Neural cell (in vitro differentiated cells): ENCODE data around the gene GPI. TPM values are rescaled to one million over a fixed set of nuclear protein-coding genes. Genes with fewer than 3 reads are reported as not detected.

Experiments used
- H2AFZ ChIP-seq: fragments of 200-600, 300-800 bp; sonication (generic), shearing (Covaris generic); 2 replicates; pipeline ENCODE4 v1.6.0; 2014; ENCODE audit warnings: low read depth, mild to moderate bottlenecking, antibody characterized with exemption, low read length, moderate library complexity
- H3F3A ChIP-seq: fragments of 200-600 bp; shearing (Covaris generic); 2 replicates; pipeline ENCODE4 v1.6.1; 2016; ENCODE audit warnings: mild to moderate bottlenecking, moderate library complexity, mixed read lengths, antibody characterized with exemption, low read length; ENCODE audit not compliant: insufficient read depth, poor library complexity, severe bottlenecking
- H3K27ac ChIP-seq: fragments of 200-600, 300-800 bp; sonication (generic), shearing (Covaris generic); 2 replicates; pipeline ENCODE4 v1.5.1; 2014; ENCODE audit warnings: mild to moderate bottlenecking, low read length, moderate library complexity
- H3K27me3 ChIP-seq: fragments of 300-800, 200-600 bp; sonication (generic), shearing (Covaris generic); 2 replicates; pipeline ENCODE4 v1.6.0; 2014; ENCODE audit warnings: mild to moderate bottlenecking, low read depth, low read length, moderate library complexity; ENCODE audit not compliant: insufficient read depth
- H3K36me3 ChIP-seq: fragments of 300-800, 200-600 bp; sonication (generic), shearing (Covaris generic); 2 replicates; pipeline ENCODE4 v1.5.1; 2014; ENCODE audit warnings: mild to moderate bottlenecking, antibody characterized with exemption, low read length, moderate library complexity; ENCODE audit not compliant: insufficient read depth
- H3K4me2 ChIP-seq: fragments of 300-800, 200-600 bp; sonication (generic), shearing (Covaris generic); 2 replicates; pipeline ENCODE4 v1.6.0; 2014; ENCODE audit warnings: mild to moderate bottlenecking, low read length
- H3K4me3 ChIP-seq: fragments of 300-800, 200-600 bp; sonication (generic), shearing (Covaris generic); 2 replicates; pipeline ENCODE4 v1.5.1; 2014; ENCODE audit warnings: mild to moderate bottlenecking, low read length, moderate library complexity
- H3K79me2 ChIP-seq: fragments of 200-600 bp; shearing (Covaris generic); replicated peaks from 2 replicates; pipeline ENCODE4 v1.6.0; 2014; ENCODE audit warnings: mild to moderate bottlenecking, low read length, moderate library complexity; ENCODE audit not compliant: insufficient read depth
- H3K9ac ChIP-seq: fragments of 300-800, 200-600 bp; sonication (generic), shearing (Covaris generic); 2 replicates; pipeline ENCODE4 v1.6.1; 2016; ENCODE audit warnings: mild to moderate bottlenecking, low read length, mixed read lengths
- H3K9me2 ChIP-seq: fragments of 200-600 bp; shearing (Covaris generic); 2 replicates; pipeline ENCODE4 v1.6.1; 2016; ENCODE audit warnings: mild to moderate bottlenecking, low read length, mixed read lengths; ENCODE audit not compliant: insufficient read depth
- H3K9me3 ChIP-seq: fragments of 200-600, 300-800 bp; sonication (generic), shearing (Covaris generic); 2 replicates; pipeline ENCODE4 v1.6.1; 2016; ENCODE audit warnings: mild to moderate bottlenecking, mixed run types, low read length, moderate library complexity, mixed read lengths
- H4K20me1 ChIP-seq: fragments of 200-600 bp; shearing (Covaris generic); 2 replicates; pipeline ENCODE4 v1.6.1; 2016; ENCODE audit warnings: mild to moderate bottlenecking, mixed run types; ENCODE audit not compliant: insufficient read depth
- EP300 ChIP-seq: fragments of 450-650 bp; conservative IDR thresholded peaks from 2 replicates; pipeline ENCODE4 v1.6.1; 2014; ENCODE audit warnings: antibody characterized with exemption, mild to moderate bottlenecking, moderate library complexity; ENCODE audit not compliant: poor library complexity, severe bottlenecking
- EZH2 ChIP-seq: fragments of 200-600, 300-800 bp; shearing (Covaris generic), sonication (generic); IDR thresholded peaks from 2 replicates; pipeline ENCODE4 v1.6.1; 2014; ENCODE audit warnings: antibody characterized with exemption, low read length, borderline replicate concordance, mild to moderate bottlenecking; ENCODE audit not compliant: insufficient read depth, poor library complexity, severe bottlenecking
- MXI1 ChIP-seq: fragments of 450-650 bp; conservative IDR thresholded peaks from 2 replicates; pipeline ENCODE4 v1.6.1; 2014; ENCODE audit warnings: antibody characterized with exemption, mild to moderate bottlenecking; ENCODE audit not compliant: poor library complexity, severe bottlenecking
- POLR2AphosphoS5 ChIP-seq: IDR thresholded peaks from 2 replicates; pipeline ENCODE4 v1.6.1; 2012
- RAD21 ChIP-seq: fragments of 450-650 bp; conservative IDR thresholded peaks from 2 replicates; pipeline ENCODE4 v1.6.1; 2014; ENCODE audit warnings: antibody characterized with exemption, mild to moderate bottlenecking, moderate library complexity
- REST ChIP-seq: IDR thresholded peaks from 2 replicates; pipeline ENCODE4 v1.6.1; 2012; ENCODE audit warnings: borderline replicate concordance
- SMC3 ChIP-seq: fragments of 450-650 bp; conservative IDR thresholded peaks from 2 replicates; pipeline ENCODE4 v1.6.1; 2014; ENCODE audit warnings: antibody characterized with exemption, mild to moderate bottlenecking, moderate library complexity; ENCODE audit not compliant: poor library complexity
- TAF1 ChIP-seq: IDR thresholded peaks from 2 replicates; pipeline ENCODE4 v1.6.1; 2012; ENCODE audit warnings: low read depth
- polyA plus RNA-seq: library from polyadenylated mRNA; depleted of rRNA; stranded (reverse); fragments of >200 nt; gene quantifications from 2 replicates; pipeline ENCODE4 v1.2.3, GENCODE V29; 2014
- TF ChIP-seq, protein P1 (sequence below): fragments of 450-650 bp; IDR thresholded peaks from 2 replicates; pipeline ENCODE4 v1.5.1; 2014; ENCODE audit warnings: antibody characterized with exemption, mild to moderate bottlenecking, moderate library complexity; ENCODE audit not compliant: poor library complexity, severe bottlenecking

The GPI gene
- polyA plus RNA-seq, 1 donor from 2014 or later = 113 TPM

DNA sequence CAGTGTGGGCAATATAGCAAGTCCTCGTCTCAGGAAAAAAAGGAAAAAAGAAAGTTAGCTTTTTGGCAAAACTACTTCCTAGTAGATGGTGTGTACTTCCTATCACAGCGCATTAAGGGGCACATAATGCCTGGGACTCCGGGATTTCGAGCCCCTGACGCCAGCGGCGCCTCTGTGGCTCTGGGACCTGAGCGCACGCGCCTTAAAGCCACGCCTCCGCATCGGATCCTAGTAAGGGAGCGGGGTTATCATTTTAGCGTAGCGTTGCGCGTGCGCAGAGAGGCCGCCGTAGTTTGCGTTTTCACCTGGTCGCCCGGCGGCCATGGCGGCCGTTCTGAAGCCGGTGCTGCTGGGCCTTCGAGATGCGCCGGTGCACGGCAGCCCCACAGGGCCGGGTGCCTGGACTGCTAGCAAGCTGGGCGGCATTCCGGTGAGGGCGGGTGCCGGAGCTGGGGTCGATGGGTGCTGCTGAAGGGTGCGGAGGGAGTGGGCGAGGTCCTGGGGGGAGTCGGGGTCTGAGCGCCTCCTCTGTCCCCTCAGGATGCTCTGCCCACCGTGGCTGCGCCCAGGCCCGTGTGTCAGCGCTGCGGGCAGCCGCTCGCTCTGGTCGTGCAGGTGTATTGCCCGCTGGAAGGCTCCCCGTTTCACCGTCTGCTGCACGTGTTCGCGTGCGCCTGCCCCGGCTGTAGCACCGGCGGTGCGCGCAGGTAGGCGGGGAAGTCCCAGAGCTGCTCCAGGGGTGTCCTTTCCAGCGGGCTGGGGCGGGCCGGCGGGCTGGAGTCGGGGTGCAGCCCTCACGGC, 39.3 kb downstream of the GPI start, which contains the start of gene PDCD2L:
TSS of gene PDCD2L (plus strand) at position 291 of the 801 bp plus-strand sequence. CDS start at position 323, 32 bp downstream.
- TF ChIP-seq, protein P1, sequence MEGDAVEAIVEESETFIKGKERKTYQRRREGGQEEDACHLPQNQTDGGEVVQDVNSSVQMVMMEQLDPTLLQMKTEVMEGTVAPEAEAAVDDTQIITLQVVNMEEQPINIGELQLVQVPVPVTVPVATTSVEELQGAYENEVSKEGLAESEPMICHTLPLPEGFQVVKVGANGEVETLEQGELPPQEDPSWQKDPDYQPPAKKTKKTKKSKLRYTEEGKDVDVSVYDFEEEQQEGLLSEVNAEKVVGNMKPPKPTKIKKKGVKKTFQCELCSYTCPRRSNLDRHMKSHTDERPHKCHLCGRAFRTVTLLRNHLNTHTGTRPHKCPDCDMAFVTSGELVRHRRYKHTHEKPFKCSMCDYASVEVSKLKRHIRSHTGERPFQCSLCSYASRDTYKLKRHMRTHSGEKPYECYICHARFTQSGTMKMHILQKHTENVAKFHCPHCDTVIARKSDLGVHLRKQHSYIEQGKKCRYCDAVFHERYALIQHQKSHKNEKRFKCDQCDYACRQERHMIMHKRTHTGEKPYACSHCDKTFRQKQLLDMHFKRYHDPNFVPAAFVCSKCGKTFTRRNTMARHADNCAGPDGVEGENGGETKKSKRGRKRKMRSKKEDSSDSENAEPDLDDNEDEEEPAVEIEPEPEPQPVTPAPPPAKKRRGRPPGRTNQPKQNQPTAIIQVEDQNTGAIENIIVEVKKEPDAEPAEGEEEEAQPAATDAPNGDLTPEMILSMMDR = peak; percentile 16
- peak; percentile 79 for TF ChIP-seq REST
- TF ChIP-seq POLR2AphosphoS5 = peak; percentile 81
- TF ChIP-seq EZH2 = no peak
- TF ChIP-seq SMC3 = peak; percentile 32
- peak; percentile 42 for TF ChIP-seq EP300
- no peak for TF ChIP-seq RAD21
- TF ChIP-seq MXI1 = peak; percentile 98
- peak; percentile 75 for TF ChIP-seq TAF1
- Histone ChIP-seq H3K36me3 (no peaks in the 10 kb centered on the region), H3K9me2 (no peaks in the 10 kb centered on the region), H3K9me3 (no peaks in the 10 kb centered on the region), H3F3A (no peaks in the 10 kb centered on the region), H4K20me1 (no peaks in the 10 kb centered on the region), H3K79me2 (peaks cover 9% of the 10 kb centered on the region), H3K27ac (peak within 1 kb of the TSS; percentile 78), H3K9ac (peak within 1 kb of the TSS; percentile 88), H2AFZ (peak within 1 kb of the TSS; percentile 91), H3K27me3 (no peaks in the 10 kb centered on the region), H3K4me2 (peak within 1 kb of the TSS; percentile 70), H3K4me3 (peak within 1 kb of the TSS; percentile 100)

- no peaks in the 10 kb centered on the region for H3F3A ChIP-seq
- H3K9ac ChIP-seq = no peak overlapping the region
- H3K4me3 ChIP-seq = peak overlapping the region; percentile 100
- no peaks in the 10 kb centered on the region for H3K9me2 ChIP-seq
- H3K27me3 ChIP-seq = no peaks in the 10 kb centered on the region
- H2AFZ ChIP-seq = no peak overlapping the region
- H3K9me3 ChIP-seq = no peaks in the 10 kb centered on the region
- no peak overlapping the region for H3K4me2 ChIP-seq
- no peaks in the 10 kb centered on the region for H3K36me3 ChIP-seq
- H3K27ac ChIP-seq = no peak overlapping the region
- peaks cover 9% of the 10 kb centered on the region for H3K79me2 ChIP-seq
- TF ChIP-seq TAF1 (no peak), EZH2 (no peak), REST (no peak), SMC3 (no peak), RAD21 (no peak), MXI1 (no peak), EP300 (no peak), POLR2AphosphoS5 (no peak)
- TF ChIP-seq, protein P1 = no peak
- no peaks in the 10 kb centered on the region for H4K20me1 ChIP-seq
These were observed 41.1 kb downstream of the GPI start for GRCh38 chr19:34405892-34406660.
